IPS DF 4.7 (cell line): Measurements from ENCODE around the gene TNFRSF1A.

Source experiments
- DNase-seq: peaks from one replicate; pipeline ENCODE4 v3.0.0-alpha.2; 2013; ENCODE audit warnings: low spot score; ENCODE audit errors: extremely low read depth

Gene TNFRSF1A

DNA sequence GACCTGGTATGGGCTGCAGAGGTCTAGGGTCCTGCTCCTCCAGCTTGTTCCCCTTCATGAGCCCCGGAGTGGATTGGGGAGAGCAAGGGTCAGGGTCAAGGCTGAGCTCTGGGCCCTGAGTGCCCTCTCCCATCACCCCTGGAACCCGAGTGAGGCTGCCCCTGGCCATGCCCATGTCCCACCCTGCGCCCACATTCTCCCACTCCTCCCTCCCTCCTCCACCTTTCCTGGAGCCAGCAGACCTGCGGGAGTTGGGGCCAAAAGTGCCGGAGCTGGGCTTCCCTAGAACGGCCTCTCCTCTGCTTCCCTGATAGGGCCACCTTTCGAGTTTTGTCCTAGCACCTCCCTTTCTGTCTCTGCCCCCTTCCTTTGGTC lies 32.9 kb upstream of the TNFRSF1A start:
- DNase-seq = no peak

DNA sequence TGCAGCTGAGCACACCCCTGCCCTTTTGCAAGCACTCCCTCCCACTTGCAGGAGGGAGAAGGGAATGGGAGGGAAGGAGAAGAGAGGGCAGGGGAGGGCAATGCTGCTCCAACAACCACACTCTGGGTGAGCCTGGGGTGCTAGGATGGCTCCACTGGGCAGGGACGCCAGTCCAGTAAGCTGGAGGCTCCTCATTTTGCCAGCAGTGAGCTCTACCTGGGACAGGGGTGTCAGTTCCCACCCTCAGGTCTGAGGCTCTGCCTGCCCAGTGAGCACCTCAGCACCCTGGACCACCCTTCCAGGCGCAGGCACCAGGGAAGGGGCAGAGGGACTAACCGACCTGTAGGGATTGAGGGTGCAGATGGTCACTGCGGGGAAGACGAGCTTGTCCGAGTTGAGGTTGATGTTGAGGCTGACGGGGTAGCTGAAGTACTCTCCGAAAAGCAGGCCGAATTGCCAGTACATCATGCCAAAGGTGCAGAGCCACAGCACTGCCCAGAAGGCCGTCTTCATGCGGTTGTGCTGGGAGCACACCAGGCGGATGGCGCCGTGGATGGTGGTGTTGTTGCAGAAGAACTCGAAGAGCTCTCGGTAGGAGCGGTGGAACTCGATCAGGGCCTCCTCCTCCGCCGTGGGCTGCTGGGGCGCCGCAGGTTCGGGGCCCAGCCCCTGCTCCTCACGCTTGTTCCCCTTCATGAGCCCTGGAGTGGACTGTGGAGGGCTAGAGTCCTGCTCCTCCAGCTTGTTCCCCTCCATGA lies 32.3 kb upstream of the TNFRSF1A start:
- DNase-seq = no peak

DNA sequence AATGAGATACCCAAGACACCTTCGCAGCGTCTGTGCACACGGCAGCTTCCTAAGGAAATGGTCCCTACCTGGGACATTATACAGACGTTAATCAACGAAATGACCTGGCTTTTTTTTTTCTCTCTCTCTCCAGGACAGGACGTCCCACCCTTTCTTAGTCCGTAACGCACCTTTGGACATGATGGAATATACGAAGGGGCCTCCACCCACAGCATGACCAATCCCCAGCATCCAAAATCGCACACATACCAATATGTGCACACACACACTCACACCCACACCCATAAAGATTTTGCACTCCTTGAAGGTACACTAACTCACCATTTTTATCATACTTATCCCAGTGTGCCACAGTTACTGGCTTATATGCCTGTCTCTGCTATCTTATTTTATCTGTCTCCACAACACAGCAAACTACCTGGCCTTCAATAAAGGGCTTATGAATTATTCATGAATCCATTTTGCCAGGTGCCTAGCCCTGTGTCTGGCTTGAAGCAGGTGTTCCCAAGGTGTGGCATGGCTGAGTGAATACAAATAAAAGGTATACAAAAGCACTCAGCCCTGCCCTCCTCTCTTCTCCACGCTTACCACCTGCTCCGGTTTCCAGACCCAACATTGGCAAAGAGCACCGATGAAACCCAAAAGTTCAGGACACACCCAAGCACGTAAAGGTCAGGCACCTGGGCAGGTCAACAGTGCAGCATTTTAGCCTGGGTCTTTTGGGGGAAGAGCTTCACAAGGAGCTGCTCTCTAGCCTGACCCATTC lies 31.3 kb upstream of the TNFRSF1A start:
- no peak for DNase-seq

DNA sequence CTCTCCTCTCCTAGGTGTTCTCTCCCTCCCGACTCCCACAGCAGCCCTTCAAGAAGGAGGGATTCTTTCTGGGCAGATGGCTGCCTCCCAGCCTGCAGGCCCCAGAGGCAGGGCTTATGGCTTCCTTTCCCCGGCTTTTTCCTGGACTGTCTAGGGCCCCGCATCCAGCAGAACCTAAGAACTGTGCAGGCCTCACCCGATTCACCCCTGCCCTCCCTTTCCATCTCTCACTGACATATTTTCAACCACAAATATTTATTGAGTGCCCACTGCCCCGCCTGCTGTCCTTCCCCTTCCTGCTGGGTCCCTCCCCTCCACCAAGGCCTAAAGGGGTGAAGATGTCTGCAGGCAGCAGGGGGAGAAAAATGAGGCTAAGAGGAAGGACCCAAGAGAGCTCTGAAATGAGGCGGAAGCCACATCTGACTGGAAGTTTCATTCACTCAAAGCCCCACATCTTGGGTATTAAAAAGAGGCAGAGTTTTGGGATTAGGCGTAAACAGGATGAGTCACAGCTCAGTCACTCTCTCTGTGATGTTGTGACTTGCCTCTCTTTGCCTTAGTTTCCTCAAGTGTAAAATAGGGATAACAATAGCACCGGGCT lies 30.6 kb upstream of the TNFRSF1A start:
- no peak for DNase-seq

DNA sequence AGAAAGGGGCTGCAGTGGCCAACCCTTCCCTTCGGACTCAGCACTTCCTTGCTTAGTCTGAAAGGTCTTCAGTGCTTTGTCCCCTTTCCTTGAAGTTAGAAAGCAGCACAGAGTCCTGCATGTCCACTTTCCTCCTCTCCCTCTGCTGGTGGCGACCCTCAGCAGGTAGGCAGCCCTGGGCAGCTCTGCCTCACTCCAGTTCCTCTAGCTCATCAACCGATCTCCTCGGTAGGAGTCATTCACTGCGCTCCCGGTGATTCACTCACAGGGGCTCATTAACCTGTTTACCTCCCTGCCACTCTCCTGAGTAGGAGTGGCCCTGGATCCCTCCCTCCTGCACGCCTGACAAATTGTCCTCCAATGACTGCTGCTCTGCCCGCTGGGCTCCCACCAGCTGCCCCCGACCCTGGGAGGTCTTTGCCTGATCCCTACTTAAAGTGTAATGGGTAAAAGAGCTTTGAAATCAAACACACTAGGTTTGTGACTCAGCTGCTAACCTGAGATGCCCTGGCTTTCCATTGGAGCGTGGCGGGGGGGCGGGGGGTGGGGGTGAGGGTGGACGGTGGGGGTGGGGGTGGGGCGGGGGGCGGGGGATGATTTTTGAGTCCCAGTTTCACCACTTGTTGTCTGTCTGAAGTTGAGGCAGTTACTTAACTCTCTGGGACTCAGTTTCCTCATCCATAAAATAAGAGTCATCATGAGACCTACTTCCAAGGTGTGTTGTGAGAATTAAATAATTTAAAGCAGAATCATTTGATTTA lies 29.3 kb upstream of the TNFRSF1A start:
- no peak for DNase-seq

DNA sequence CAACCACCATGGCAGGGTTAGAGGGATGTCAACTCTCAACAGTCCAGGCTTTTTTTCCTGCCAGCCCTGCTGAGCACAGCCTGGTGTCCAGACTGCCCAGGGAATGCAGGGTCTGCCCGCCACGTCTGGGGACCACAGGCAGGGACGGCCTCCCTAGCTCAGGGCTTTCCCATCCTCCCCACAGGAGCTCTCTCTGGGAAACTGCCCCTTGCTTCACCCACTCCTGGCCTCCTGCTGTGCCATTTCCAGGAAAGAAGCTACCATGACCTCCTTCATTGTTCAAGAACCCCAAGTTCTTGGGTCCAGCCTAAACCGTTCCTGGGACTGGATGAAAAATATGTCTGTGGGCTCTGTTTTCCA lies 28.7 kb upstream of the TNFRSF1A start:
- no peak for DNase-seq

DNA sequence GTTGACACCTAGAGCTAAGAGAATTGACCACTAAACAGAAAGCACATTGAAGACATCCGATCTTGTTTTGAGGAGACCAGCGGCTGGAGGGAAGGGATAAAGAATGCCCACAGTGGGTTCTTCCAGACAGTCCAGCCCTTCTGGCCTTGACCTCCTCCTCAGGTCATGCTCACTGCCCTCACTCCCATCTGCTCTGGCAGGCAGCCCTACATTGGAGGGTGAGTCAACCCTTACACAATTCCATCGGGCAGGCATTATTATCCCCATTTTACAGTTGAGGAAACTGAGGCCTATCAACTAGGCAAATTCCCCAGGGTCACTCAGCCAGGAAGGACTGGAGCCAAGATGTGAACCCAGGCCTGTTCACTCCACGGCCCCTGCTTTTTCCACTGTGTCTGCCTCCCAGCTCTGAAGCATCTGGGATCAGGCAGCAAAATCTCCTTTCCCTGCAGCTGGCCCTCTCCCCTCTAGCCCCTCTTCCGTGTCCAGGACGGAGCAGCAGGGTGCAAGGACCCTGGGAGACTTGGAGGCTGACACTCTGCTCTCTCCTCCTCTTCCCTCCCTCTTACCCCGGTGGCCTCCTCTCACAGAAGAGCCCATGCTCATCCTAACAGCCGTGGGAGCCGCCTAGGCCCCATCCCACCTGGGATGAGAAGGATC lies 28.2 kb upstream of the TNFRSF1A start:
- DNase-seq = no peak

DNA sequence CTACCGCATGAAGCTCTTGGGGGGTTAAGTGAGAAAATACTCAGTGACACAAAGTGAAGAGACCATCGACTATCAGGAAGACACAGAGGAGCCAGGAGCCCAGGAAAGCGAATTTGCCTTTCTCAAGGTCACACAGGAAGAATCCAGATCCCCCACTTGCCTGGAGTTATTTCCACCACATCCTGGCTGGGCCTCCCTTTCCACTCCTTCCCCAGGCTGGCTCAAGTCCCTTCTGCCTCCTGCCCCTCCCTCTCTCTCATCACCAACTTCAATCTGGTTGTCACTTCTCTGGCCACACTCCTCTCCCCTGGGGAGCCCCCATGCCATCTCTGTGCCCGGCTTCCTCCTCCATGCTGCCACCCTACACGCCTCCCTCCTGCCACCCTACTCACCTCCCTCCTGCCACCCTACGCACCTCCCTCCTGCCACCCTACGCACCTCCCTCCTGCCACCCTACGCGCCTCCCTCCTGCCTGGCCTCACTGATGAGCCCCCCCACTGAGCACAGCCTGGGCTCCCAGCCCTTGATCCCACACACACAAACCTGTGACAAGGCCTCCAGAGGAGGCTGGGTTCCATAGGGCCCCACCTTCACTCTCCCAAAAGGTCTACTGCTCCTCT lies 27.1 kb upstream of the TNFRSF1A start:
- no peak for DNase-seq

DNA sequence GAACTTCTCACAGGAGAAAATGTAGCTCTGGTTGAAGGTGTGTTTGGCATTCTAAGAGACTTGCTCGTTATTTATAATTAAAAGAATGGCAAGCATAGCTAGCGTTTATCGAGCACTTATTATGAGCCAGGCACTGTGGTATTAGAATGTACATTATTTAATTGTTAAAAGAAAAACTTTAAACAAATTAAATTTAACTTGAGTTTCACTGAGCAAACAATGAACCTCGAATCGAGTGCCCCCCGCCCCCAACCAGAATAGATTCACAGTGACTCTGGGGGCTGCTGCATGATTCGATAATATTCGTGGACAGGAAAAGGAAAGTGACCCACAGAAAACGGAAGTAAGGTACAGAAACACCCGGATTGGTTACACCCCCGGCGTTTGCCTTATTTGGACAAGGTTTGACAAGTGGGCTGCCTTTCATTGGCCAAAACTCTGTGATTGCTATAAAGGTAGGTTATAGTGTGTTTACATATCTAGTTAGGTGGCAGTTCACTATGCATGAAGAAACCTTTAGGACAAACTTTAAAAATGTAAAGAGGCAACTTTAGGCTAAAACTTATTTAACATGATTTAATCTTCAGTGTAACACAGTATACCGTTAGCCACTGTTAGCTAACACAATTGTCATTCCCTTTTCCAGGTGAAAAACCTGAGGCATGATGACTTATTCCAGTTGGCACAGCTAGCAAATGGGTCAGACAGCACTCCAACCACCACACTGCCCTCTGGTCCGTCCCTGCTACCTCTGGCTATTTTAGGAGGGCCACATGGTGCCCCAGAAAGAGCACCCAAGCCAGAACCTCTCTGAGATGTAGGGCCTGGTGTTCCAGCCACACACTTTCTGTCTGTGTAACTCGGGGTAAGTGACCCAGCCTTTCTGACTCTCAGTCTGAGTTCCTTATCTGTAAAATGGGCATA lies 26.4 kb upstream of the TNFRSF1A start:
- DNase-seq = no peak

DNA sequence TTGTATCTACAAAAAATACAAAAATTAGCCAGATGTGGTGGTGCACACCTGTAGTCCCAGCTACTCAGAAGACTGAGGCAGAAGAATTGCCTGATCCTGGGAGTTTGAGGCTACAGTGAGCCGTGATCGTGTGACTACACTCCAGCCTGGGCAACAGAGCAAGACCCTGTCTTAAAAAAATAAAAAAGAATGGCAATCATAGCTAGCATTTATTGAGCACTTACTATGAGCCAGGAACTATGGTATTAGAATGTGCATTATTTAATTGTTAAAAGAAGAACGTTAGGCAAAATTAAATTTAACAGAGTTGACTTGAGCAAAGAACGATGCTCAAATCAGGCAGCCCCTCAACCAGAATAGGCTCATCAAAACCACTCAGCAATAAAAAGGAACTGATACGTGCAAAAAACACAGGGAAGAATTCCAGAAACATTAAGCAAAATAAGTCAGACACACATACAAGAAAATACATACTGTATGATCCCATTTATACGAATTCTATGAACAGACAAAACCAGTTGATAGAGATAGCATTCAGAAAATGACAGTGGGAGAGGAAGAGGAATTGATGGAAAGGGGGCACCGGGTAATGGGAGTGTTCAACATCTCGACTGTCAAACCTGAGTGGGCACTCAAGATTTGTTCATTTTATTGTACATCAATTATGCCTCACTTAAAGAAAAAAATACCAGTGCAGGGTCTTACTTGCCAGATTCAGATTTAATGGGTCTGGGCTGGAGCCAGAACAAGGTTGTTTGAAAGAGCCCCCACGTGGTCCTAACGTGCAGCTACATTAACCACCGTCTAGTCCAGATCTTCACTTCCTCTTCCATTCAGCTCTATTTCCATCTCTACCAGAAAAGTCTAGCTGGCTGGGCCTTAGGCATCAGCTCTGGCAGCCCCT lies 25.4 kb upstream of the TNFRSF1A start:
- DNase-seq = no peak

DNA sequence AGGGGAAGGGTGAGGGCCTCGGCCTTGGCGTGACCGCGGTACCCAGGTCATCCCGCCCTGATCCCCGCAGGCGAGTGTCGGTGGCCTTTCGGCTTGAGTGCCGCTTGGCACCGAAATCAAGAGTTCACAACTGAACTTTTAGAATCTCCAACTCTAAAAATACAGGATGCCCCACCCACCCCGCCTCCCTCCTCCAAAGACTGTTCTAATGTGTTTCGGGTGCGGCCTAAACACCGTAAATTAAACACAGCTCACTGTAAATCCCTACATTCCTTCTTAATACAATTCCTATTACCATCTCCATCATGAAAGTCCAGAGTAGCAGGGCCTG lies 22.1 kb upstream of the TNFRSF1A start:
- DNase-seq = no peak

DNA sequence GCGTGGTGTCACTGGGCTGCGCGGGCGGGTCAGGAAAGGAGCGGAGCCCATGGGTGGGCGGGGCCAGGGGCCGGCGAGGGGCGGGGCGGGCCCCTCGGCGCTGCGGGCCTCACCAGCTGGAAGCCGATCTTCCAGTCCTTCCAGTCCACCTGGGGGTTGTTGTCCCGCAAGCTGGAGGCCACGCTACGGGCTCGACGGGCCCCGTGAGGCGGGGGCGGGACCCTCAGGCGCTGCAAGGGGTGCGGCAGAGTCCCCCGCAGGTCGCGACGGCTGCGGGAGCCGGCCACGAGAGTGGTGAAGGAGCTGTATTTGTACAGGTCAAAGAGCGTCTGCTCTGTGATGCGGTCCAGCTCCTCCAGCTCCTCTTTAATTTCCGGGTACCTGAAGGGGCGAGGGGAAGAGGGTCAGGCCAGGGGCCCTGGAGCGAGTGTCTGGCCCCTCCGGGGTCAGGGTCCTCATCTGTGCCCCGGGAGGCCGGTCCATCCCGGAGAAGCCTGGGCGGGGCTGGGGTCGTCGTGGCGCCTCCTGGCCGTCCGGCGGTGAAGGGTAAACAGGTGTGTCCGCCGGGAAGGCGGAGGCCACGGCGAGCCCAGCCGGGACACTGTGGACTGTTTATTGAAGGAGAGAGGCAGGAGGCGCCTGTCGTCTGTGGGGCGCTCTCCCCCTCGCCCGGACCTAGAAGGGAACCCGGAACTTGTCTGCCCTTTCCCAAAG lies 21.6 kb upstream of the TNFRSF1A start:
- DNase-seq = no peak

DNA sequence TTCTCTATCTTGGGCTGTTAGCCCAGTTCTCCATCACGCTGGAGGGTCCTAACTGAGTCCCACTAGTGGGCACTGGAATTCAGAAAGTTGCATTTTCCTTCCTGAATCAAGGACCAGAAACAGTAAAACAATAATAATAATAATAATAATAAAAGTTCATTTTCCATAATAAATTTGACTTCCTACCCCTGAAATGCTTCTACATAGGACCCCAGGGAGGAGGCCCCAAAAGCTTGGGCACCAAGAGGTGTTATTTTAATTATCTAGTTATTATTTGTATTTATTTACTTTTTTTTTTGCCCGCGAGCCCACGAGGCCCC lies 21.1 kb upstream of the TNFRSF1A start:
- no peak for DNase-seq

DNA sequence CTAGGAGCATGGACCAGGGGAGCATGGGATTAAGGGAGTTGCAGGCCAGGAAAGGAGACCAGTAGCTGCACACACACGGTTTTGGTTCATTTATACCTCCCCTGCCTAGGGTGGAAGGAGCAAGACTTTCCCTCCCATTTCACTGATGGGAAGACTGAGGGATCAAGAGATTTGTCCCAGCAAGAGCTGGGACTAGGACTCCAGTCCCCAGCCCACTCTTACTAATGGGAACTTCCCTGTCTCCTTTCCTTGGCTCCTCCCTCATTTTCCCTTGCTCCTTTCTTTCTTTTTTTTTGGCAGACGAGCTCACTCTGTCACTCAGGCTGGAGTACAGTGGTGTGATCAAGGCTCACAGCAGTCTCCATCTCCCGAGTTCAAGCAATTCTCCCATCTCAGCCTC lies 20.5 kb upstream of the TNFRSF1A start:
- no peak for DNase-seq

DNA sequence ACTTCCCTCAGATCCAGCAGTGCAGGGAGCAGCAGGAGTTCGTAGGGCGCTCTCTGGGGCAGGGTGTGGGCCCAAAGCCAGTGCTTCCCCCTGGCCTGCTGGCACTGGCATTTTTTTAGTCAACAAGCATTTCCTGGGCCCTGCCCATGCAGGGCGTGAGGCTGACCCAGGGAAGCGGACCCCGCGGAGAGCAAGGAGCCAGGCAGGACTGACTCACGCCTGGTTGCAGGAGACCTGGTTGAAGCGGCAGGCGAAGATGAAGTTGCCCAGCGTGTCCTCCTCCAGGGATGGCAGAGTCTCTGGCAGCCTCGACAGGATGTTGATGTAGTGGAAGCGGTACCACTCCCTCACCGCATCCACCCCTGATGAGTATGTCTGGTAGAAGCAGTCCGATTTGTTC lies 20.0 kb upstream of the TNFRSF1A start:
- no peak for DNase-seq

DNA sequence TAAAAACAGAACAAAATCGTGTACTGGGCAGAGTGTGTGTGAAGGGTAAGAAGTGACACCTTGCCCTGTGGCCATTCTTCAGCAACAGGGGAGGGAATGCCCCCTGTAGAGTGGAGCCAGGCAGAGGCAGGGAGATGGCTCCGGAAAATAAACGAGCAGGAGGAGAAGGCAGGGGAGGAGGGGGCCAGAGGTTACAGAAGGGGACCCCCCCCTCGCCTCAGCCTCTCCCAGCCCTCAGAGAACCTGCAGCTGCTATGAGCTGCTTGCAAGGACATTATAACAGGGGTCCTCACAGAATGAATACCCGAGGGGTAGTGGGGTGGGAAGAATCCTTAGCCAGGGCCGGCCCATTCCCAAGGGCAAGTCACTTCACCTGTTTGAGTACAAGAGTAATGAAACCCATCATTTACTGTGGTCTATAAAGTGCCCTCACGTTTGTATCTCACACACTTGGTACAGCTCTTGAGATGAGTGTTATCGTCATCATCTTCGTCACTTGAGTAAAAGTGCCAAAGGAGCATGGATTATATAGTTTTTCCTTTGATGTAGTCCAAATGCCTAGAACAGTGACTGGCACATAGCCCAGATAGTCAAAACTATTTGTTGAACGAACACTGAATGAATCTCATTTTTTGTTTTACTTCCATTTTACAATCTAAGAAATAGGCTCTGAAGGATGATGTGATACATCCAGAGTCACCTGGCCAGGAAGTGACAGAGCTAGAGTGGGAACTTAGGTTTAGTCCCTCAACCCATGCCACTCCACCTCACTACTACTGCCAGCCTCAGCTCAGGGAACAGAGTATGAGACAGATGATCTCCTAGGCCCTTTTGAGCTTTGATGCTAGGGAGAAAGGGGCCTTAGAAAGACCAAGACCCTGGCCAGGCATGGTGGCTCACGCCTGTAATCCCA lies 19.0 kb upstream of the TNFRSF1A start:
- DNase-seq = no peak

DNA sequence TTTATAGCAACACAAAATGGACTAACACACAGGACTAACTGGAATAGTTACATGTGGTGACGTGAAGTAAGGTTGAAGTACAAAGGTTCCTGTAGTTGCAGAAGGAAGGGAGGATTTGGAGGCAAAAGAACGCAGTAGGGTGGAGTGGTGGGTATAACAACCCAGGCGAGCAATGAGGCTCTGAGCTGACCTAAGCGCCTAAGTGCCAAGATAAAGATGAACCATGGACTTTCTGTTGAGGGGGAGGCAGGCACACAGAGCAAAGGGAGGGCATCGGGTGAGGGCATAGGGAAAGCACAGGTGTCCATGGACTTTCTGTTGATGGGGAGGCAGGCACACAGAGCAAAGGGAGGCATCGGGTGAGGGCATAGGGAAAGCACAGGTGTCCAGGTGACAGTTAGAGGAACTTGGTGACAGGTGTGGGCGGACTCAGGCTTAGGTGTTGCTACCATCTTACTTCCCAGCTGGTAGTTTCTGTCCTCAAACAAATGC lies 18.2 kb upstream of the TNFRSF1A start:
- DNase-seq = no peak
